GM23248 (cell line): ENCODE measurements around the gene CNTRL. TPM values are rescaled to one million over a fixed set of nuclear protein-coding genes. Genes with fewer than 3 reads are reported as not detected.

ENCODE experiments used
- DNase-seq: peaks from one replicate; pipeline ENCODE4 v3.0.0-alpha.2; 2015
- H2AFZ ChIP-seq: fragments of 200-600 bp; sonication (generic); 2 replicates; pipeline ENCODE4 v1.6.1; 2016; ENCODE audit warnings: antibody characterized with exemption
- H3F3A ChIP-seq: fragments of 200-600 bp; sonication (generic); 2 replicates; pipeline ENCODE4 v1.6.1; 2016; ENCODE audit warnings: mild to moderate bottlenecking, antibody characterized with exemption, mixed run types; ENCODE audit not compliant: insufficient read depth
- H3K27ac ChIP-seq: fragments of 200-600 bp; sonication (generic); 2 replicates; pipeline ENCODE4 v1.5.1; 2016; ENCODE audit warnings: mild to moderate bottlenecking
- H3K27me3 ChIP-seq: fragments of 200-600 bp; sonication (generic); replicated peaks from 2 replicates; pipeline ENCODE4 v1.6.1; 2016; ENCODE audit warnings: mild to moderate bottlenecking; ENCODE audit not compliant: insufficient read depth
- H3K36me3 ChIP-seq: fragments of 200-600 bp; sonication (generic); 2 replicates; pipeline ENCODE4 v1.6.1; 2016; ENCODE audit warnings: low read depth, mild to moderate bottlenecking
- H3K4me1 ChIP-seq: fragments of 200-600 bp; sonication (generic); 2 replicates; pipeline ENCODE4 v1.6.1; 2016; ENCODE audit warnings: mild to moderate bottlenecking; ENCODE audit not compliant: insufficient read depth
- H3K4me2 ChIP-seq: fragments of 200-600 bp; sonication (generic); one replicate; pipeline ENCODE4 v1.6.1; 2016; ENCODE audit warnings: mild to moderate bottlenecking; ENCODE audit not compliant: unreplicated experiment
- H3K4me3 ChIP-seq: fragments of 200-600 bp; sonication (generic); 2 replicates; pipeline ENCODE4 v1.5.1; 2016; ENCODE audit warnings: mild to moderate bottlenecking
- H3K79me2 ChIP-seq: fragments of 200-600 bp; sonication (generic); 2 replicates; pipeline ENCODE4 v1.6.1; 2016; ENCODE audit warnings: mild to moderate bottlenecking; ENCODE audit not compliant: insufficient read depth
- H3K9ac ChIP-seq: fragments of 200-600 bp; sonication (generic); 2 replicates; pipeline ENCODE4 v1.6.1; 2016; ENCODE audit warnings: mild to moderate bottlenecking
- H3K9me2 ChIP-seq: fragments of 200-600 bp; sonication (generic); 2 replicates; pipeline ENCODE4 v1.6.1; 2016; ENCODE audit warnings: mixed run types, mild to moderate bottlenecking, moderate library complexity; ENCODE audit not compliant: insufficient read depth
- H3K9me3 ChIP-seq: fragments of 200-600 bp; sonication (generic); one replicate; pipeline ENCODE4 v1.6.1; 2017; ENCODE audit warnings: low read depth
- H4K20me1 ChIP-seq: fragments of 200-600 bp; sonication (generic); 2 replicates; pipeline ENCODE4 v1.6.0; 2016; ENCODE audit not compliant: insufficient read depth
- EZH2 ChIP-seq: fragments of 200-600 bp; sonication (generic); IDR thresholded peaks from 2 replicates; pipeline ENCODE4 v1.6.1; 2018; ENCODE audit warnings: antibody characterized with exemption, mild to moderate bottlenecking; ENCODE audit not compliant: insufficient read depth, poor library complexity, severe bottlenecking
- EZH2phosphoT487 ChIP-seq: fragments of 200-600 bp; sonication (generic); IDR thresholded peaks from 2 replicates; pipeline ENCODE4 v1.6.1; 2018; ENCODE audit warnings: antibody characterized with exemption, moderate library complexity, mild to moderate bottlenecking, low read depth; ENCODE audit not compliant: insufficient read depth
- whole genome bisulfite sequencing, 2 experiments: methylation state at CpG; one replicate each; pipeline ENCODE4 v1.1.6; 2015 to 2017; ENCODE audit warnings: low lambda C conversion rate in 2 of 2, low coverage in 1 of 2; ENCODE audit errors: missing lambda C conversion rate in 2 of 2; 5-methylcytosine and 5-hydroxymethylcytosine counted together
- in situ Hi-C: fragments of 300-500 bp; cut with MboI; formaldehyde crosslinking; loops from 2 replicates; pipeline ENCODE4 v1.15.0; 2020
- polyA plus RNA-seq: library from polyadenylated mRNA; unstranded; fragments of >200 nt; fragmentation: Nextera tagmentation; extraction: Ambion mirVana; gene quantifications from 2 replicates; pipeline ENCODE4 v1.2.1, GENCODE V29; 2016
- small RNA-seq: library from RNA; depleted of rRNA; stranded (forward); fragments of <200 nt; gene quantifications from one replicate; pipeline ENCODE3, GENCODE V24; 2014; ENCODE audit warnings: low read depth, low replicate concordance
- total RNA-seq: library from RNA; depleted of rRNA; stranded (reverse); fragments of >200 nt; shearing (Covaris generic); gene quantifications from 2 replicates; pipeline ENCODE4 v1.2.3, GENCODE V29; 2014; rRNA removed

CNTRL gene
- total and polyA plus RNA-seq, 2 experiments from 2014 or later, result 4.4 to 6.3 TPM

GRCh38 chr9:121226175-121226574, 151.4 kb downstream of the CNTRL start:
- Histone ChIP-seq H3K9ac (no peak overlapping the region), H2AFZ (0 out of 2 replicates have a peak overlapping the region, but pooled peaks have one; percentile 22), H4K20me1 (no peaks in the 10 kb centered on the region), H3K4me1 (peaks cover 13% of the 10 kb centered on the region), H3K9me2 (no peaks in the 10 kb centered on the region), H3F3A (0 out of 2 replicates have a peak, but pooled peaks cover 8% of the 10 kb centered on the region), H3K79me2 (no peaks in the 10 kb centered on the region), H3K9me3 (no peaks in the 10 kb centered on the region), H3K4me2 (peak overlapping the region; percentile 34), H3K27ac (no peak overlapping the region), H3K27me3 (no peaks in the 10 kb centered on the region), H3K36me3 (no peaks in the 10 kb centered on the region), H3K4me3 (no peak overlapping the region)
- 50 to 53% methylated on average over 2 of the region's 2 CpGs for WGBS, 2 experiments
- in situ Hi-C loops, result no loop called here
- TF ChIP-seq EZH2phosphoT487 (no peak), EZH2 (no peak)
- DNase-seq, result peak; percentile 73

Small RNAs within 50 kb of the gene (small RNA-seq; reads per million reads assigned to genes)
- gene RN7SL181P, result not detected

Other genes starting within 250 kb of the CNTRL start
- gene PSMD5, start 232.0 kb upstream of the CNTRL start, total RNA-seq, result 34.7 and 37.2 TPM in 2 replicates
- 43.1 and 43.3 TPM in 2 replicates for gene PSMD5, start 232.0 kb upstream of the CNTRL start, polyA plus RNA-seq
- 16.7 and 28.2 TPM in 2 replicates for gene PHF19, start 197.8 kb upstream of the CNTRL start, total RNA-seq
- 15.1 and 17.1 TPM in 2 replicates for gene PHF19, start 197.8 kb upstream of the CNTRL start, polyA plus RNA-seq
- 0.38 and 0.54 TPM in 2 replicates for gene TRAF1, start 148.2 kb upstream of the CNTRL start, total RNA-seq
- 0.54 and 0.75 TPM in 2 replicates for gene TRAF1, start 148.2 kb upstream of the CNTRL start, polyA plus RNA-seq
- 1.6 and 2.4 TPM in 2 replicates for gene C5, start 24.7 kb upstream of the CNTRL start, total RNA-seq
- gene C5, start 24.7 kb upstream of the CNTRL start, polyA plus RNA-seq, result 0.58 and 1.2 TPM in 2 replicates
- gene RAB14, start 126.9 kb downstream of the CNTRL start, total RNA-seq, result 25.8 and 28.8 TPM in 2 replicates
- gene RAB14, start 126.9 kb downstream of the CNTRL start, polyA plus RNA-seq, result 75.9 and 79.5 TPM in 2 replicates
- 387 and 393 TPM in 2 replicates for gene GSN, start 193.2 kb downstream of the CNTRL start, total RNA-seq
- gene GSN, start 193.2 kb downstream of the CNTRL start, polyA plus RNA-seq, result 258 and 265 TPM in 2 replicates